K562 (cell line): ENCODE results near the gene COMMD1. TPM values are rescaled to one million over a fixed set of nuclear protein-coding genes. Genes with fewer than 3 reads are reported as not detected.

Experiments
- ATAC-seq: fragments of 200-7000 bp; cut with Tn5 transposase; 3 replicates; pipeline ENCODE4 v1.9.1; 2020; ENCODE audit warnings: moderate library complexity
- BruUV-seq: library from RNA; stranded (reverse); fragments of 400-500 nt; replicated peaks from 2 replicates; lab custom pipeline; 2021; lab: Mats Ljungman, UMichigan
- CTCF ChIA-PET: fragments of 300-600 bp; formaldehyde crosslinking; extraction: SDS; loops from one replicate; lab custom pipeline; 2021; ENCODE audit warnings: low intra/inter-chr PET ratio; lab: Yijun Ruan, JAX
- POLR2A ChIA-PET: fragments of 300-600, 350-650 bp; sonication (Branson Sonifier 250); formaldehyde crosslinking; extraction: SDS; loops from one replicate; lab custom pipeline; 2021; ENCODE audit warnings: antibody characterized with exemption, inconsistent platforms; lab: Yijun Ruan, JAX
- DNase-seq, 4 experiments: peaks; one replicate each; pipeline versions ENCODE4 v3.0.0 to v3.0.0-alpha.2; 2011 to 2018; ENCODE audit warnings: low spot score in 3 of 4, mixed read lengths in 3 of 4; ENCODE audit errors: extremely low read depth in 1 of 4
- FAIRE-seq: peaks from 2 replicates; lab custom pipeline; 2011; peaks lifted over from hg19 to GRCh38; lab: Jason Lieb, UNC
- H2AFZ ChIP-seq: 2 replicates; pipeline ENCODE4 v1.6.0; 2011; ENCODE audit warnings: low read depth, low read length, control low read depth, inconsistent platforms
- H3K27ac ChIP-seq: fragments of 200-600 bp; 3 replicates; pipeline ENCODE4 v1.8.0; 2011; ENCODE audit warnings: low read depth, mild to moderate bottlenecking, control low read depth, inconsistent platforms, low read length, moderate library complexity, mixed read lengths; ENCODE audit errors: extremely low read depth
- H3K27me3 ChIP-seq, 2 experiments: fragments of 300-600 bp in 1 of 2; 2 replicates in 1 of 2; 3 replicates in 1 of 2; pipeline versions ENCODE4 v1.6.0 to v1.8.0; 2011; ENCODE audit warnings: inconsistent platforms in 2 of 2, low read length in 2 of 2, mild to moderate bottlenecking in 1 of 2, mixed read lengths in 1 of 2, moderate library complexity in 1 of 2; ENCODE audit not compliant: control insufficient read depth in 2 of 2, insufficient read depth in 2 of 2
- H3K36me3 ChIP-seq: fragments of 300-600 bp; 3 replicates; pipeline ENCODE4 v1.8.0; 2011; ENCODE audit warnings: mild to moderate bottlenecking, low read length, inconsistent platforms; ENCODE audit not compliant: control insufficient read depth, insufficient read depth
- H3K4me1 ChIP-seq, 2 experiments: fragments of 200-600 bp in 1 of 2; replicated peaks in 1 of 2; 2 replicates in 1 of 2; 3 replicates in 1 of 2; pipeline versions ENCODE4 v1.5.1 to v1.8.0; 2011; ENCODE audit warnings: inconsistent platforms in 2 of 2, low read length in 2 of 2, mild to moderate bottlenecking in 1 of 2, mixed read lengths in 1 of 2, moderate library complexity in 1 of 2; ENCODE audit not compliant: control insufficient read depth in 2 of 2, insufficient read depth in 2 of 2
- H3K4me2 ChIP-seq: 2 replicates; pipeline ENCODE4 v1.6.1; 2011; ENCODE audit warnings: low read length, control low read depth, inconsistent platforms, mixed read lengths; ENCODE audit not compliant: insufficient read depth
- H3K4me3 ChIP-seq: fragments of 200-600 bp; sonication (generic), shearing (Covaris generic); 2 replicates; pipeline ENCODE4 v1.5.1; 2016; ENCODE audit warnings: control low read depth, inconsistent platforms
- H3K79me2 ChIP-seq: fragments of 200-600 bp; 3 replicates; pipeline ENCODE4 v1.8.0; 2011; ENCODE audit warnings: low read length, inconsistent platforms; ENCODE audit not compliant: control insufficient read depth, insufficient read depth
- H3K9ac ChIP-seq, 2 experiments: 2 replicates each; pipeline versions ENCODE4 v1.6.0 to v1.6.1; 2011; ENCODE audit warnings: low read depth in 2 of 2, low read length in 2 of 2, control low read depth in 1 of 2, inconsistent platforms in 1 of 2, mild to moderate bottlenecking in 1 of 2, mixed read lengths in 1 of 2; ENCODE audit not compliant: insufficient read depth in 1 of 2
- H3K9me1 ChIP-seq: one replicate; pipeline ENCODE4 v1.6.0; 2011; ENCODE audit warnings: inconsistent platforms, mild to moderate bottlenecking, low read length, moderate library complexity; ENCODE audit not compliant: control insufficient read depth, insufficient read depth
- H3K9me3 ChIP-seq: replicated peaks from 2 replicates; pipeline ENCODE4 v1.5.1; 2011; ENCODE audit warnings: low read depth, low read length, inconsistent platforms; ENCODE audit not compliant: control insufficient read depth, insufficient read depth
- H4K20me1 ChIP-seq: replicated peaks from 2 replicates; pipeline ENCODE4 v1.6.1; 2011; ENCODE audit warnings: low read length, inconsistent platforms, mixed read lengths; ENCODE audit not compliant: control insufficient read depth, insufficient read depth
- BDP1 ChIP-seq: IDR thresholded peaks from 3 replicates; pipeline ENCODE4 v1.6.1; 2011; ENCODE audit not compliant: insufficient read length, insufficient read depth
- CEBPG ChIP-seq, 3 experiments: fragments of 200-800 bp in 1 of 3; sonication (Bioruptor generic) in 1 of 3; sonication (generic) in 1 of 3; formaldehyde crosslinking in 1 of 3; IDR thresholded peaks in 2 of 3; conservative IDR thresholded peaks in 1 of 3; 2 replicates each; pipeline versions ENCODE4 v1.6.1 to v1.8.0; 2016 to 2022; ENCODE audit warnings: missing compliant biosample characterization in 2 of 3, missing genetic modification characterization in 2 of 3, mild to moderate bottlenecking in 1 of 3, missing genetic modification reagents in 1 of 3
- CXXC5 ChIP-seq: fragments of 250-450 bp; sonication (Bioruptor Pico); IDR thresholded peaks from 2 replicates; pipeline ENCODE4 v1.8.0; 2022; ENCODE audit warnings: inconsistent platforms, mild to moderate bottlenecking, moderate library complexity
- FOXA1 ChIP-seq: fragments of 450-650 bp; IDR thresholded peaks from 2 replicates; pipeline ENCODE4 v1.6.1; 2016; ENCODE audit warnings: mild to moderate bottlenecking, borderline replicate concordance
- HDAC3 ChIP-seq: fragments of 450-650 bp; IDR thresholded peaks from 2 replicates; pipeline ENCODE4 v1.6.1; 2018; ENCODE audit warnings: borderline replicate concordance, mild to moderate bottlenecking, moderate library complexity; ENCODE audit not compliant: partially characterized antibody
- KDM1A ChIP-seq, 2 experiments: fragments of 450-650 bp; IDR thresholded peaks; 2 replicates each; pipeline ENCODE4 v1.6.1; 2016; ENCODE audit warnings: mild to moderate bottlenecking in 2 of 2
- OTX1 ChIP-seq: fragments of 450-650 bp; formaldehyde crosslinking; IDR thresholded peaks from 2 replicates; pipeline ENCODE4 v1.4.0; 2022; ENCODE audit warnings: mild to moderate bottlenecking
- RAD21 ChIP-seq, 2 experiments: fragments of 250-450 bp in 1 of 2; fragments of 450-650 bp in 1 of 2; sonication (Bioruptor Pico) in 1 of 2; formaldehyde crosslinking in 1 of 2; IDR thresholded peaks in 1 of 2; conservative IDR thresholded peaks in 1 of 2; 2 replicates each; pipeline versions ENCODE4 v1.4.0 to v1.8.0; 2020 to 2022; ENCODE audit warnings: mild to moderate bottlenecking in 2 of 2, moderate library complexity in 1 of 2
- TRIM24 ChIP-seq, 2 experiments: fragments of 450-650 bp; IDR thresholded peaks; 2 replicates each; pipeline ENCODE4 v1.6.1; 2016
- ZNF121 ChIP-seq: sonication (generic); formaldehyde crosslinking; conservative IDR thresholded peaks from 2 replicates; pipeline ENCODE4 v1.8.0; 2022; ENCODE audit warnings: missing genetic modification reagents
- WGBS: fragments of 100-300 bp; shearing (Covaris generic); methylation state at CpG from one replicate; pipeline ENCODE4 v1.1.6; 2016; ENCODE audit warnings: low coverage, mixed read lengths; ENCODE audit not compliant: insufficient coverage; ENCODE audit errors: missing lambda C conversion rate; 5-methylcytosine and 5-hydroxymethylcytosine counted together
- in situ Hi-C: fragments of 300-500 bp; cut with MboI; formaldehyde crosslinking; loops from 4 replicates; pipeline ENCODE4 v1.15.0; 2018; ENCODE audit warnings: inconsistent platforms, mixed read lengths
- intact Hi-C: fragments of 100-400 bp; cut with micrococcal nuclease; formaldehyde crosslinking; loops from 2 replicates; pipeline ENCODE4 v1.14.2; 2022
- polyA plus RNA-seq, 8 experiments: library from polyadenylated mRNA; depleted of rRNA in 4 of 8; stranded (reverse) in 5 of 8; unstranded in 3 of 8; fragments of >200 nt; fragmentation: Nextera tagmentation in 2 of 8; fragmentation: Illumina TruSeq in 1 of 8; extraction: Ambion mirVana in 2 of 8; extraction: Trizol in 1 of 8; gene quantifications; 2 replicates each; pipeline versions ENCODE4 v1.2.1 to v1.2.3, GENCODE V29; 2011 to 2014; ENCODE audit warnings: inconsistent platforms in 1 of 8, missing spikeins in 1 of 8
- total RNA-seq, 7 experiments: library from RNA; depleted of rRNA in 6 of 7; stranded (reverse); fragments of >200 nt in 6 of 7; fragmentation: Illumina TruSeq in 2 of 7; extraction: Trizol in 2 of 7; gene quantifications; 2 replicates each; pipeline versions ENCODE4 v1.2.1 to v1.2.3, GENCODE V29; 2011 to 2021; ENCODE audit warnings: low replicate concordance in 1 of 7

Gene COMMD1
- total and polyA plus RNA-seq, 9 of the 15 experiments (the other 6 are each of a cell fraction or from before 2014, with no cell fraction given) = 14.4 to 77.0 (median 21.4) TPM

DNA sequence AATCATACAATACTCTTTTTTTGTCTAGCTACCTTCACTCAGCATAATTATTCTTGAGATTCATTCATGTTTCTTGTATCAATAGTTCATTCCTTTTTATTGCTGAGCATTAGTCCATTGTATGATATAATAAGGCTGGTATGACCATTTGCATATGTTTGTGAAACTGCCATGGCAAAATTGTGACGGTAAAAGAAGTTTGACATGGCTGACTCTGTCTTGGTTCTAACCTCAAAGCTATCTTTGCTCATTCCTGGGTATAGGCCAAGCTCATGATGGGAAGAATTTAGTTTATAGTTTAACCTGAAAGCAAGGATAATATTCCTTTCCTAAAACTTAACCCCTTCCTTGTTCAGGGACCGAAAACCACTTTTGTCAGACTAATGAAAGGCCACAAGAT is 46.4 kb downstream of the COMMD1 start (continued):
- TF ChIP-seq ZNF121 (CRISPR knock-in tag) (no peak), BDP1 (no peak), HDAC3 (no peak), TRIM24 (IDR thresholded peaks at IDR 0.05) (no peak), RAD21 (CRISPR knock-in tag; conservative IDR thresholded peaks at IDR 0.05 in 1 of 2, IDR thresholded peaks at IDR 0.05 in 1 of 2) (no peak), KDM1A (IDR thresholded peaks at IDR 0.05) (no peak), OTX1 (CRISPR knock-in tag) (no peak), CEBPG (CRISPR knock-in tag; IDR thresholded peaks at IDR 0.05) (no peak), CEBPG (tag; conservative IDR thresholded peaks at IDR 0.05 in 1 of 2, IDR thresholded peaks at IDR 0.05 in 1 of 2) (no peak)

DNA sequence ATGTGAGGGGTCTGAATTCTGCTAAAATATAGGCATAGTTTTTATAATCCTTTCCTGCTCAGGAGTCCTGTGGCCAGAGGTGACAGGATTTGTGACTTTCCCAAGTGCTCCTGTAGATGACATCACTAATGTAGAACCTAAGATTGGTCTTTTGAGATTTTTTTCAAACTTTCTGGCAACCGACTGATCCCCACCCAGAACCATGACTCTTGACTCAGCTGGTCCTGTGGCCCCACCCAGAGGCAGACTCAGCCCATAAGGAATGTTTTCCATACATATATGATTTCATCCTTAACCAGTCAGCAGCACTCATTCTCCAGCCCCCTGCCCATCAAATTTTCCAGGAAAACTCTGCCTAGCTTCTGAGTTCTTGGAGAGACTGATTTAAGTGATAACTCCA is 46.8 kb downstream of the COMMD1 start:
- ChIA-PET CTCF (no interaction called here), POLR2A (no interaction called here)
- Histone ChIP-seq H3K4me3 (no peak overlapping the region), H3K27me3 (no peaks in the 10 kb centered on the region), H3K4me1 (no peaks in the 10 kb centered on the region), H3K79me2 (no peaks in the 10 kb centered on the region), H3K36me3 (no peaks in the 10 kb centered on the region), H3K9me3 (no peaks in the 10 kb centered on the region), H3K4me2 (no peak overlapping the region), H3K27ac (no peak overlapping the region), H2AFZ (no peak overlapping the region), H3K9me1 (no peaks in the 10 kb centered on the region), H4K20me1 (no peaks in the 10 kb centered on the region), H3K9ac (no peak overlapping the region)
- 36% methylated on average over 1 of the region's 1 CpG for WGBS
- intact Hi-C loops = no loop called here
- in situ Hi-C loops = no loop called here
- BruUV-seq = no TSS peak
- FAIRE-seq (no peak), DNase-seq (no peak), ATAC-seq (no peak)
- no peak for TF ChIP-seq CXXC5
- no peak for TF ChIP-seq FOXA1
